Psoas muscle (tissue), 8 donors: ENCODE measurements around the gene KLRC1. TPM values are rescaled to one million over a fixed set of nuclear protein-coding genes. Genes with fewer than 3 reads are reported as not detected.
"Not testable (repeated sequence)": the region's sequence is repeated elsewhere in the genome, so short reads cannot be mapped to it uniquely, and the experiment has no call there.

Experiments used
- ATAC-seq, 4 donors: fragments of 200-7000 bp; cut with Tn5 transposase; one replicate each; pipeline ENCODE4 v1.9.1; 2020; ENCODE audit warnings: moderate library complexity in 3 of 4, mild to moderate bottlenecking in 2 of 4
- DNase-seq, 2 donors: peaks; one replicate each; pipeline ENCODE4 v3.0.0-alpha.2; 2020
- H3K27ac ChIP-seq: fragments of 200-600 bp; one replicate; pipeline ENCODE4 v1.8.0; 2022
- H3K27me3 ChIP-seq, 3 donors: fragments of 200-600 bp in 1 of 3; one replicate each; pipeline versions ENCODE4 v1.6.1 to v1.8.0; 2013 to 2022; ENCODE audit warnings: low read length in 2 of 3, mild to moderate bottlenecking in 2 of 3, moderate library complexity in 1 of 3; ENCODE audit not compliant: insufficient read depth in 3 of 3
- H3K36me3 ChIP-seq, 2 donors: fragments of 200-600 bp in 1 of 2; one replicate each; pipeline versions ENCODE4 v1.6.1 to v1.8.0; 2013 to 2022; ENCODE audit warnings: low read depth in 1 of 2, mild to moderate bottlenecking in 1 of 2, moderate library complexity in 1 of 2; ENCODE audit not compliant: insufficient read depth in 1 of 2
- H3K4me1 ChIP-seq: fragments of 200-600 bp; one replicate; pipeline ENCODE4 v1.8.0; 2022
- H3K4me3 ChIP-seq: fragments of 200-600 bp; one replicate; pipeline ENCODE4 v1.8.0; 2022; ENCODE audit warnings: mild to moderate bottlenecking
- H3K9me3 ChIP-seq: fragments of 200-600 bp; one replicate; pipeline ENCODE4 v1.8.0; 2022
- WGBS, 3 donors: extraction: QIAGEN DNeasy Blood & Tissue Kit; methylation state at CpG; one replicate each; pipeline versions ENCODE4 v1.1.6 to v1.1.7; 2013; 5-methylcytosine and 5-hydroxymethylcytosine counted together
- intact Hi-C, 2 donors: fragments of 100-400 bp; cut with DNase I; formaldehyde crosslinking; loops; one replicate each; pipeline versions ENCODE4 v1.11.0 to v1.14.2; 2022
- polyA plus RNA-seq, 3 donors: library from polyadenylated mRNA; stranded (reverse); fragments of 200-250 nt; gene quantifications; one replicate each; pipeline ENCODE4 v1.2.3, GENCODE V29; 2013
- total RNA-seq, 4 donors: library from RNA; stranded (reverse); fragmentation: NEBNext Ultra II Directional in 2 of 4; extraction: Animal tissue kit (Norgen Biotek cat#: 25700) in 2 of 4; gene quantifications; one replicate each; pipeline versions ENCODE4 v1.2.1 to v1.2.4, GENCODE V29; 2021 to 2023
- TF ChIP-seq, protein P1 (sequence below): fragments of 200-600 bp; IDR thresholded peaks from one replicate; pipeline ENCODE4 v1.8.0; 2022; ENCODE audit warnings: antibody characterized with exemption
- donor health status: healthy with polysubstance abuse.
- donor health status: DM: no; HTN: no; CAD: no; lungs with moderate emphysema.
- donor health status: Bipolar disorder and iron deficiency.
- donor health status: healthy.
- donor health status: DM: yes; HTN: yes; CAD: no.
- donor health status: DM: no; HTN: no; CAD: no.
- donor health status: DM: no; HTN: no; CAD: no.
- donor health status: DM: yes; HTN: yes; CAD: no.

KLRC1 gene
- total and polyA plus RNA-seq, 7 donors, result 0.05 to 0.40 (median 0.10) TPM; not detected in 3

GRCh38 chr12:10472808-10473207 is 19.6 kb upstream of the KLRC1 start:
- WGBS, 3 donors, result 87 to 92% (median 91%) methylated on average over 5 of the region's 5 CpGs
- H3K36me3 ChIP-seq, ATAC-seq, H3K9me3 ChIP-seq, H3K27me3 ChIP-seq, intact Hi-C loops, H3K4me3 ChIP-seq, DNase-seq, H3K27ac ChIP-seq, H3K4me1 ChIP-seq: not testable (repeated sequence)

DNA sequence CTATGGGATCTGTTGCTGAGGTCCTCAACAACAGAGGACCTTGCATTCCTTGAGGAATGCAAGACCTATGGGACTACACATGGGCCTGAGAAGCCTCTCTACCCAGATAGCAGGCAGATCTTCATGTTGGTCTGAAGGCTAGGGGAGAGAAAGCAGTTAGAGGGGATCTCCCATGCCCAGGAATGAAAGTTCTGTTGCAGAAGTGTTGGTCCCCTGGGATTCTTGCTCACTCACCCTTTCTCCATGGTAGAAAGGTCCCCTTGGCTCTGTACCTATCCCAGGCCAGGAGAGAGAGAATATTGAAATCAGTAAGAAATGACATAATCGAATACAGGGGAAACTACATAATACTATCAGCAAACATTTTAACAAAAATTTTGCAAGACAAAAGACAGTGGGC is 16.5 kb upstream of the KLRC1 start:
- Histone ChIP-seq H3K9me3 (no peaks in the 10 kb centered on the region), H3K27ac (no peak overlapping the region), H3K36me3 (no peaks in the 10 kb centered on the region), H3K4me3 (no peak overlapping the region), H3K27me3 (no peaks in the 10 kb centered on the region), H3K4me1 (no peaks in the 10 kb centered on the region)
- WGBS, 3 donors, result 90 to 91% (median 91%) methylated on average over 1 of the region's 1 CpG
- ATAC-seq (no peak), DNase-seq (no peak)
- intact Hi-C loops, result no loop called here
- TF ChIP-seq, protein P1, sequence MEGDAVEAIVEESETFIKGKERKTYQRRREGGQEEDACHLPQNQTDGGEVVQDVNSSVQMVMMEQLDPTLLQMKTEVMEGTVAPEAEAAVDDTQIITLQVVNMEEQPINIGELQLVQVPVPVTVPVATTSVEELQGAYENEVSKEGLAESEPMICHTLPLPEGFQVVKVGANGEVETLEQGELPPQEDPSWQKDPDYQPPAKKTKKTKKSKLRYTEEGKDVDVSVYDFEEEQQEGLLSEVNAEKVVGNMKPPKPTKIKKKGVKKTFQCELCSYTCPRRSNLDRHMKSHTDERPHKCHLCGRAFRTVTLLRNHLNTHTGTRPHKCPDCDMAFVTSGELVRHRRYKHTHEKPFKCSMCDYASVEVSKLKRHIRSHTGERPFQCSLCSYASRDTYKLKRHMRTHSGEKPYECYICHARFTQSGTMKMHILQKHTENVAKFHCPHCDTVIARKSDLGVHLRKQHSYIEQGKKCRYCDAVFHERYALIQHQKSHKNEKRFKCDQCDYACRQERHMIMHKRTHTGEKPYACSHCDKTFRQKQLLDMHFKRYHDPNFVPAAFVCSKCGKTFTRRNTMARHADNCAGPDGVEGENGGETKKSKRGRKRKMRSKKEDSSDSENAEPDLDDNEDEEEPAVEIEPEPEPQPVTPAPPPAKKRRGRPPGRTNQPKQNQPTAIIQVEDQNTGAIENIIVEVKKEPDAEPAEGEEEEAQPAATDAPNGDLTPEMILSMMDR, result no peak

DNA sequence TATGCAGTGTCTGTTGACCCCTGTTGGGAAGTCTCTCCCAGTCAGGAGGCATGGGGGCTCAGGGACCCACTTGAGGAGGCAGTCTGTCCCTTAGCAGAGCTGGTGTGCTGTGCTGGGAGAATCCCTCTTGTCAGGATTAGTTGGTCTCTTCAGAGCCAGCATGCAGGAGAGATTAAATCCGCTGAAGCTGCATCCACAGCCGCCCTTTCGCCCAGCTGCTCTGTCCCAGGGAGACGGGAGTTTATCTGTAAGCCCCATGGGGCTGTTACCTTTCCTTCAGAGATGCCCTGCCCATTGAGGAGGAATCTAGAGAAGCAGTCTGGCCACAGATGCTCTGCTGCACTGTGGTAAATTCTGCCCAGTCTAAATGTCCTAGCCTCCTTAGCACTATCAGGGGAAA is 13.1 kb upstream of the KLRC1 start:
- no peak for DNase-seq
- Histone ChIP-seq H3K27ac (no peak overlapping the region), H3K4me1 (no peaks in the 10 kb centered on the region), H3K4me3 (no peak overlapping the region), H3K9me3 (no peaks in the 10 kb centered on the region), H3K27me3 (no peaks in the 10 kb centered on the region), H3K36me3 (no peaks in the 10 kb centered on the region)
- 84 to 91% (median 86%) methylated on average over 4 of the region's 4 CpGs for WGBS, 3 donors
- no peak for ATAC-seq
- intact Hi-C loops, result no loop called here
- TF ChIP-seq, protein P1, result no peak

DNA sequence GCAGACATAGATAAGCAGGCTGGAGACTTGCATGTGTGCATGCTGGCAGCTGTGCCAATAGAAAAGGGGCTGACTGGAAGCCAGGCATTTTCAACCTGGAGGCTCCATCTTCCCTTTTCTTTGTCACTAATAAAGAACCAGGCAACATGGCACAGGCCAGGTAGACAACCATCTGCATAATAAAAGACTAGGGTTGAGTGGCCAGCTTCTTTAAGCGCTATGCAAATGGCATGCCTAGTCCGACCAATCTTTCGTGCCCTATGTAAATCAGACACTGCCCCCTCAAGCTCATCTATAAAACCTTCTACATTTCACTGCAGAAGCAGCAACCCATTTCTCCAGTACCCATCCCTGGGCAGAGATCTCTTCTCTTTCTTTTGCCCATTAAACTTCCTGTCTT is 4.6 kb upstream of the KLRC1 start:
- Histone ChIP-seq H3K27ac (no peak overlapping the region), H3K4me3 (no peak overlapping the region), H3K9me3 (peaks cover 15% of the 10 kb centered on the region), H3K4me1 (no peaks in the 10 kb centered on the region), H3K27me3 (no peaks in the 10 kb centered on the region), H3K36me3 (no peaks in the 10 kb centered on the region)
- ATAC-seq (no peak), DNase-seq (no peak)
- TF ChIP-seq, protein P1, result no peak
- intact Hi-C loops, result no loop called here
- WGBS, 3 donors, result 89 to 93% (median 90%) methylated on average over 3 of the region's 3 CpGs

DNA sequence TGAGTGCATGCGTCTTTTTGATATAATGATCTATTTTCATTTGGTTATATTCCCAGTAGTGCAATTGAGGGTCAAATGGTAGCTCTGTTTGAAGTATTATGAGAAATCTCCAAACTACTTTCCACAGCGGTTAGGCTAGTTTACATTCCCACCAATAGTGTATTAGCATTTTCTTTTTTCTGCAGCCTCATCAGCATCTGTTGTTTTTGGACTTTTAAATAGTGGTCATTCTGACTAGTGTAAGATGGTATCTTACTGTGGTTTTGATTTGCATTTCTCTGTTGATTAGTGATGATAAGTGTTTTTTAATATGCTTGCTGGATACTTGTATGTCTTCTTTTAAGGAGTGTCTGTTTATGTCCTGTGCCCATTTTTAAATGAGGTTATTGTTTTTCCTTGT is 3.7 kb upstream of the KLRC1 start:
- Histone ChIP-seq H3K4me1 (no peaks in the 10 kb centered on the region), H3K4me3 (no peak overlapping the region), H3K27me3 (no peaks in the 10 kb centered on the region), H3K9me3 (peaks cover 15% of the 10 kb centered on the region), H3K27ac (no peak overlapping the region), H3K36me3 (no peaks in the 10 kb centered on the region)
- WGBS, 3 donors, result 83 to 90% (median 88%) methylated on average over 2 of the region's 2 CpGs
- ATAC-seq (no peak), DNase-seq (no peak)
- intact Hi-C loops, result no loop called here
- TF ChIP-seq, protein P1, result no peak
